Measurements from ENCODE around the gene BRIP1. TPM values are rescaled to one million over a fixed set of nuclear protein-coding genes. Genes with fewer than 3 reads are reported as not detected.
"Not testable (repeated sequence)": the region's sequence is repeated elsewhere in the genome, so short reads cannot be mapped to it uniquely, and the experiment has no call there.

Gene BRIP1
- total RNA-seq, 1 experiment from 2014 or later, result 9.4 TPM

DNA sequence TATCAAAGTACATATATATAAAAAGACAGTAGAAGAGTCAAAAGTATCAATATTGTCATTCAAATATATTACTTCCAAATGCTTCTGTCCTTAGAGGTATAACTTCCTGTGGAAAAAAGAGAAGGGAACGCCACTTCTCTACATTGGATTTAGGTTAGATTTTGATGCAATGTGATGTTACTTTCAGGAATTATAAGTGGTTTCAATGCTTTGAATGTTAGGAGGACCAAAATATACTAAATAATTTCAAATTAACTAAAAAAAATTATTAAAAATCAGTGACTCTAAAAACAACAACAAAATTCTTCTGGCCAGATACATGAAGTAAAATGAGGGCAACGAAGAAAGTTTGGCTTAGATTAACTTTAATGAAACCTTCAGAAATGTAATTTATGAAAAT is 88.0 kb downstream of the BRIP1 start:
- BruUV-seq (replicated peaks), result no TSS peak
- ChIA-PET POLR2A (no interaction called here), CTCF (no interaction called here)
- H3K4me3 ChIP-seq (ENCODE audit: low read depth in 2 of 2, low read length in 2 of 2), result no peak overlapping the region
- H3K27ac ChIP-seq (ENCODE audit: low read length), result no peak overlapping the region
- intact Hi-C loops (cut with micrococcal nuclease; ENCODE audit: unreplicated experiment), result no loop called here
- no peaks in the 10 kb centered on the region for H3K4me1 ChIP-seq (ENCODE audit: control insufficient read depth, insufficient read depth, low read length)
- H3K27me3 ChIP-seq (ENCODE audit: control insufficient read depth, insufficient read depth, low read length), result no peaks in the 10 kb centered on the region
- H3K9me3 ChIP-seq (ENCODE audit: control insufficient read depth, insufficient read depth, low read depth, low read length), result peaks cover 9% of the 10 kb centered on the region
- H3K36me3 ChIP-seq (ENCODE audit: control insufficient read depth, insufficient read depth, low read length), result no peaks in the 10 kb centered on the region
- TF ChIP-seq REST (IDR thresholded peaks at IDR 0.05; ENCODE audit: insufficient read depth in 1 of 2, low read depth in 2 of 2, low read length in 1 of 2), result no peak
- TF ChIP-seq, protein P1, sequence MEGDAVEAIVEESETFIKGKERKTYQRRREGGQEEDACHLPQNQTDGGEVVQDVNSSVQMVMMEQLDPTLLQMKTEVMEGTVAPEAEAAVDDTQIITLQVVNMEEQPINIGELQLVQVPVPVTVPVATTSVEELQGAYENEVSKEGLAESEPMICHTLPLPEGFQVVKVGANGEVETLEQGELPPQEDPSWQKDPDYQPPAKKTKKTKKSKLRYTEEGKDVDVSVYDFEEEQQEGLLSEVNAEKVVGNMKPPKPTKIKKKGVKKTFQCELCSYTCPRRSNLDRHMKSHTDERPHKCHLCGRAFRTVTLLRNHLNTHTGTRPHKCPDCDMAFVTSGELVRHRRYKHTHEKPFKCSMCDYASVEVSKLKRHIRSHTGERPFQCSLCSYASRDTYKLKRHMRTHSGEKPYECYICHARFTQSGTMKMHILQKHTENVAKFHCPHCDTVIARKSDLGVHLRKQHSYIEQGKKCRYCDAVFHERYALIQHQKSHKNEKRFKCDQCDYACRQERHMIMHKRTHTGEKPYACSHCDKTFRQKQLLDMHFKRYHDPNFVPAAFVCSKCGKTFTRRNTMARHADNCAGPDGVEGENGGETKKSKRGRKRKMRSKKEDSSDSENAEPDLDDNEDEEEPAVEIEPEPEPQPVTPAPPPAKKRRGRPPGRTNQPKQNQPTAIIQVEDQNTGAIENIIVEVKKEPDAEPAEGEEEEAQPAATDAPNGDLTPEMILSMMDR (IDR thresholded peaks at IDR 0.05), result no peak
- no peak for TF ChIP-seq TCF7L2 (IDR thresholded peaks at IDR 0.05; ENCODE audit: low read depth, low read length)
- no peak for TF ChIP-seq SIN3A (IDR thresholded peaks at IDR 0.05; ENCODE audit: borderline replicate concordance, insufficient read depth, low read depth, low read length)
- TF ChIP-seq POLR2AphosphoS5 (IDR thresholded peaks at IDR 0.05; ENCODE audit: low read depth, low read length), result no peak
- DNase-seq (ENCODE audit: low read depth, low spot score) (no peak), ATAC-seq (no peak)
- in situ Hi-C loops (cut with HindIII; ENCODE audit: low pct_unique_long_range_greater_than_20kb, low sequenced_read_pairs), result no loop called here

GRCh38 chr17:61774724-61775123 is 88.6 kb downstream of the BRIP1 start:
- in situ Hi-C loops (cut with HindIII; ENCODE audit: low pct_unique_long_range_greater_than_20kb, low sequenced_read_pairs) (no loop called here), intact Hi-C loops (cut with micrococcal nuclease; ENCODE audit: unreplicated experiment) (no loop called here)
- Histone ChIP-seq H3K27me3 (ENCODE audit: control insufficient read depth, insufficient read depth, low read length) (no peaks in the 10 kb centered on the region), H3K27ac (ENCODE audit: low read length) (no peak overlapping the region), H3K36me3 (ENCODE audit: control insufficient read depth, insufficient read depth, low read length) (no peaks in the 10 kb centered on the region), H3K9me3 (ENCODE audit: control insufficient read depth, insufficient read depth, low read depth, low read length) (peaks cover 11% of the 10 kb centered on the region), H3K4me1 (ENCODE audit: control insufficient read depth, insufficient read depth, low read length) (no peaks in the 10 kb centered on the region), H3K4me3 (ENCODE audit: low read depth in 2 of 2, low read length in 2 of 2) (no peak overlapping the region)
- no peak for DNase-seq (ENCODE audit: low read depth, low spot score)
- BruUV-seq (replicated peaks), result no TSS peak
- CTCF ChIA-PET, result no interaction called here
- ATAC-seq, result no peak
- TF ChIP-seq SIN3A (IDR thresholded peaks at IDR 0.05; ENCODE audit: borderline replicate concordance, insufficient read depth, low read depth, low read length), result no peak
- TF ChIP-seq TCF7L2 (IDR thresholded peaks at IDR 0.05; ENCODE audit: low read depth, low read length), result no peak
- no peak for TF ChIP-seq REST (IDR thresholded peaks at IDR 0.05; ENCODE audit: insufficient read depth in 1 of 2, low read depth in 2 of 2, low read length in 1 of 2)
- TF ChIP-seq, protein P1 (IDR thresholded peaks at IDR 0.05), result no peak
- no peak for TF ChIP-seq POLR2AphosphoS5 (IDR thresholded peaks at IDR 0.05; ENCODE audit: low read depth, low read length)
- POLR2A ChIA-PET, result no interaction called here

GRCh38 chr17:61774087-61774486 is 89.2 kb downstream of the BRIP1 start:
- H3K4me1 ChIP-seq (ENCODE audit: control insufficient read depth, insufficient read depth, low read length); CTCF ChIA-PET; H3K27me3 ChIP-seq (ENCODE audit: control insufficient read depth, insufficient read depth, low read length); H3K36me3 ChIP-seq (ENCODE audit: control insufficient read depth, insufficient read depth, low read length); DNase-seq (ENCODE audit: low read depth, low spot score); BruUV-seq (replicated peaks); H3K27ac ChIP-seq (ENCODE audit: low read length); POLR2A ChIA-PET; H3K4me3 ChIP-seq (ENCODE audit: low read depth in 2 of 2, low read length in 2 of 2); in situ Hi-C loops (cut with HindIII; ENCODE audit: low pct_unique_long_range_greater_than_20kb, low sequenced_read_pairs); intact Hi-C loops (cut with micrococcal nuclease; ENCODE audit: unreplicated experiment); ATAC-seq: not testable (repeated sequence)
- H3K9me3 ChIP-seq (ENCODE audit: control insufficient read depth, insufficient read depth, low read depth, low read length), result peaks cover 11% of the 10 kb centered on the region
